ENCODE results near the gene HDGFL2.

Gene HDGFL2

GRCh38 chr19:4550479-4551050, 78.5 kb downstream of the HDGFL2 start:
- H3K4me2 ChIP-seq (ENCODE audit: low read length), result no peak overlapping the region
- H3K4me1 ChIP-seq, result no peaks in the 10 kb centered on the region
- TF ChIP-seq CTCF (IDR thresholded peaks at IDR 0.05), result no peak
- H3K27me3 ChIP-seq (ENCODE audit: control insufficient read depth, insufficient read depth, low read length), result no peaks in the 10 kb centered on the region
- no peak overlapping the region for H3K9ac ChIP-seq
- no peak overlapping the region for H2AFZ ChIP-seq
- no peaks in the 10 kb centered on the region for H3K9me3 ChIP-seq (ENCODE audit: control insufficient read depth, low read length)
- H3K27ac ChIP-seq, result no peak overlapping the region
- H3K4me3 ChIP-seq (ENCODE audit: low read depth, low read length), result no peak overlapping the region
- no peaks in the 10 kb centered on the region for H3K36me3 ChIP-seq (ENCODE audit: control insufficient read depth, insufficient read depth, low read length)
- H3K79me2 ChIP-seq, result no peaks in the 10 kb centered on the region

Measured in parathyroid adenoma (tissue), 2 donors.